HG02943 (cell line): ENCODE results near the gene FBLN2.

Experiments
- ATAC-seq: cut with Tn5 transposase; IDR thresholded peaks from one replicate; pipeline ENCODE4 v1.9.1; 2021; ENCODE audit warnings: mild to moderate bottlenecking, low read depth, moderate library complexity; ENCODE audit not compliant: unreplicated experiment

FBLN2 gene

DNA sequence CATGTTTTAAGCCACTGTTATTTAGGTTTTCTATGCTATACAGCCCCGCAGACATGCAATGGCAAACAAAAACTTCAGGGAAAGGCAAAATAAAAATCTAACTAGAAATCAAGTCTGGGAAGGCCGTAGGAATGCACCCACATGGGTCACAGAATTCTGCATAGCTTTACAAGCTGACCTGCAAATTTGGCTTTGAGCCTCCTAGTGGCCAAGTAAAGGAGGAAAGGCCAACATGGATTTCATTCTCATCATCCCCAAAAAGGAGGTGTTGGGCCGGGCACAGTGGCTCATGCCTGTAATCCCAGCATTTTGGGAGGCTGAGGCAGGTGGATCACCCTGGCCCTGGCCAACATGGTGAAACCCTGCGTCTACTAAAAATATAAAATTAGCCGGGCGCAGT, 124.3 kb downstream of the FBLN2 start:
- ATAC-seq: no peak

DNA sequence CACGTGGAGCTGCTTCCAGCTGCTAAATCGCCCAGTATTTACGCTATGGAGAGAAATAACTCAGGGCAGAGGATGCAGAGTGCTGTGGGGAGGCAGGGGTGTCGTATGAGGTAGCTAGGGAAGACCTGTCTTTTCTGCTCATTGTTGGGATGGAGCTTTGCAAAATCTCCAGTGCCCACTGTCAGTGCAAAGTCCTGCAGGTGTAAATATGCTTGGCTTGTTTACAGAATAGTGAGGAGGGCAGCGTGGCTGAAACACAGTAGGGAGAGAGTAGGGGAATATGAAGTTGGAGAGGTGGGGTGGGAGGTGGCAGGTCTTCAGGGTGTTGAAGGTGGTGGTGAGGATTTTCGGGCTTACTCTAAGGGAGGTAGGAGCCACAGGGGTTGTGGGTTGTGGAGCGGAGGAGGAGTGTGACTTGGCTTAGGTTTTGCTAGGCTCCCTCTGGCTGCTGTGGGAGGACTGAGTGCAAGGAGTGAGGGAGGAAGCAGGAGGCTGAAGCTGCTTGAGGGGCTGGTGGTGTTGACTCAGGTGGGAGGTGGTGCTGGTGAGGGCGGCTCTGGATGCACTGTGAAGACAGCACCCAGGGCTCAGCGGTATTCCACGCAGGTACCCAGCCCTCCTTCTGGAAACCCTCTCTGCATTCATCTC, 125.7 kb downstream of the FBLN2 start:
- ATAC-seq: no peak

DNA sequence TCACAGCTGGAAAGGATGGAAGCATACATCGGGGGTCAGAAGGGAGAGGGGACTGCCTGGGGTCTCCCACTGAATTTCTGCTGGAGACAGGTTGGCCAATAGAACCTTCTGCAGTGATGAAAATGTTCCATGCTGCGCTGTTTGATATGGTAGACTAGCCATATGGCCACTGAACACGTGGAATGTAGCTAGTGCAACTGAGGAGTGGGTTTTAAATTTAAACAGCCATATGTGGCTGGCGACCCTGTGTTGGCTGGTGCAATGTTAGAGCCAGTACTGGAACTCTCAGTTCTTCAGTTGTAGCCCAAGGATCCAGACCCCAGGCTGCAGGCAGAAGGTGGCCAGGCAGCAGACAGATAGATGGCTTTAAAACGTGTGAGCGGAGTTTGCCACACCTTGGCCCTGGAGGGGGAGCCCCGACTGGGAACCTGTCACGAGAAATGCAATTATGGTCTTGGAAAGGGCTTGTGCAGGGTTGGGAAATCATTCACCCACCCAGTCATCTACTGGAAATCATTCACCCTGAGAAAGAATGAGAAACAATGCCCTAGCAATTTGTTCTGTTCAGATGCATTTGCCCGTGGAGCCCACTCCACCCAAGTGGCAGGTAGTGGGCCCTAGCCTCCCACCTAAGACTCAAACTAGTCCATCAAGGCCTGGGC, 127.6 kb downstream of the FBLN2 start:
- no peak for ATAC-seq

DNA sequence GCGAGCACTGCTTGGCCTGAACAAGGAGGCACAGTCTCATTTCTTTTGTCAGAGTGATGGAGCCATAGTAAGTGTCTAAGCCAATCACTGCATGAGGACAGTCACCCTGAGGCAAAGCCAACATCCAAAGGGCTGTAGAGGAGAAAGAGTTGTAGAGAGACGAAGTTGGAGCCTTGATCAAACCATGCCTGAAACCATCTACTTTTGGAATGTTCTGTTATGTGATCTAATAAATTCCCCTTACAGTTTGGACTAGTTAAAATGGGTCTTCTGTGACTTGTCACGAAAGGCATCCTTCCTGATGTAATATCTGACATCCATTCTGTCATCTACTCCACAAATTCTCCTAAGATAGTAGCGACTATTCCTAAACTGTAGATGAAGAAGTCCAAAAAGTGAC, 128.3 kb downstream of the FBLN2 start:
- ATAC-seq: no peak

DNA sequence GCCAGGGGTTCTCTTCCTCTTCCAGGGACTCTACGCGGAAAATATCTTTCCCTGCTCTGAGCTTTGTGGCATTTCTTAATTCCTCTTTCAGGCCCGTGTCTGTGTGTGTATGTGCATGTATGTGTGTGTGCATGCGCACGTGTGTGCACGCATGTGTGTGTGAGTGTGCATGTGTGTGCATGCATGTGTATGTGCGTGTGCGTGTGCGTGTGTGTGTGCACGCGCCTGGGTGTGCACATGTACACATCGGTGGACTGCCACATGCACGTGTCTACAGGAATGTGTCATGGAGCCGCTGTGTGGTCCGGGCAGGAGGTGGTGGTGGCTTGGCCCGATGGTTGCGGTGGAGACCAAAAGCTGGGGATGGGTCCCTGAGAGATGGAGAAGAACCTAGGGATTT, 133.0 kb downstream of the FBLN2 start:
- ATAC-seq: no peak

DNA sequence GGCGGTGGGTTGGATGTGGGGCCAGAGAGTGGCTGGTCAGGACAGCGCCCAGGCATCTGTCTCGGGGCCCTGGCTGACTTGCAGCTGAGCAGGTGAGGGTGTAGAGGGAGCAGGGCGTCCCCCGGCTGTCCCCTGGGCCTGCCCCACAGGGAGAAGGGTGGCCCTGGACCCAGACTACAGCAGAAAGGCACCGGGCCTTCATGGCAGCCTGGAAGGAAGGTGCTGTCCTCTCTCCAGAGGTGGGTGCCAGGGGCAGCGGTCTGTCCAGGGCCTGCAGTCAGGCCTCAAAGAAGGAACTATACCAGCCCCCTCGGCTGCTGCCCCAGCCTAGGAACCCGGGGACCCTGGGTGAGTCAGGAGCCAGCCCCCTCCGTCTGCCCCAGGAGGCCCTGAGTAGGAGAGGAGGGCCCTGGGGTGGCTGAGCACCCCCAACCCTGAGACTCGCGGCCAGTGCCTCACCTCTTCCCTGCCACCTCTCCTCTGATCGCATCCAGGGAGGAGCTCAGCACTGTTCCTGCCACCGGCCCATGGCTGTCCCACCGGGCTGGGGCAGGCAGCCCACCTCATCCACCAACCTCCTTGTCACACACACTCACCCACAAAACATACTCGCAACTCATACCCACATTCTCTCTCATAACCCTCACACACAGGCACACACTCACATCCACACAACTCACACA, 133.5 kb downstream of the FBLN2 start:
- no peak for ATAC-seq

DNA sequence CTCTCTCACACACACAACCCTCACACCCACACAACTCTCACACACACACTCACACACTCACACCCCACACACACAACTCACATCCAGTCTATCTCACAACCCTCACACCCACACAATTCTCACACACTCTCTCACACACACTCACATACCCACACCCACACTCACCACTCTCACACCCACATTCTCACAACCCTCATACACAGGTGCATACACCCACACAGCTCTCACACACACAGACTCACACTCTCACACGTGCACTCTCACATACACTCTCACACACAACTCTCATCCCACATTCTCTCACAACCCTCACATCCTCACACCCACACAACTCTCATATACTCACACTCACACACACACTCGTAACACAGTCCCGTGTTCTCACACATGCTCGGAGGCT, 134.4 kb downstream of the FBLN2 start:
- no peak for ATAC-seq

DNA sequence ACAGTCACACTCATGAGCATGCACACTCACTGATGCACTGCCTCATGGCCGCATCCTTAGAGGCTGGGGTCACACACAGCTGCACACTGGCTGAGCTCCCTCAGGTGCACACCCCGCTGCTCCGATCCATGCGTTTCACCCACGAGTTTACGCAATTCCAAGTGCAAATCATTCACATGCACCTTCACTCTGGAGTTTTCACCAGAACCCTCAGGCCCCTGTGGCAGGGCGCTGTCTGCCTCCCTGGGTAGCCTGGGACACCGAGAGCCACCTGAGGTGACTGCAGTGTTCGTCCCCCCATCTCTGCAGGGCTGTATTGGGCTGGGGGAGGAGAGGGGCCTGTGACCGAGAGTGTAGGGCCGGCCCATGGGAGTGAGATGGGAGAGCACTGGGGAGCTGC, 134.8 kb downstream of the FBLN2 start:
- ATAC-seq: no peak

DNA sequence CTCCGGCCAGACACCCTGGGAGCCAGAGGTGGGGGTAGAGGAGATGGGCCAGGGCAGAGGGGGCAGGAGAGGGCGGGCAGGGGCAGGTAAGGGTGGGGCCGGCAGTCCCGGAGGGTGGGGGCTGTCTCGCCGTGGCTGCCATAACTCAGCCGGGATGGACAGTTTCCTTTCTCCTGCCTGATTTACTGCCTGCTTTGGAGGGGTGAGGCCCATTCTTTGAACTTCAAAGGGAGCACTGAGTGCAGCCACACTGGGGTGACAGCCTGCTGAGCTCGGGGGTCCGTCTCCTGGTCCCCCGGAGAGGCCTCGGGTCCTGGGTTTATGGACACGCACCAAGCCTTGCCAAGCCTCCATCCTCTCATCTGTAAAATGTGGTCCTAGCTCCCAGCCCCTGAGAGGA, 135.4 kb downstream of the FBLN2 start:
- ATAC-seq: no peak

DNA sequence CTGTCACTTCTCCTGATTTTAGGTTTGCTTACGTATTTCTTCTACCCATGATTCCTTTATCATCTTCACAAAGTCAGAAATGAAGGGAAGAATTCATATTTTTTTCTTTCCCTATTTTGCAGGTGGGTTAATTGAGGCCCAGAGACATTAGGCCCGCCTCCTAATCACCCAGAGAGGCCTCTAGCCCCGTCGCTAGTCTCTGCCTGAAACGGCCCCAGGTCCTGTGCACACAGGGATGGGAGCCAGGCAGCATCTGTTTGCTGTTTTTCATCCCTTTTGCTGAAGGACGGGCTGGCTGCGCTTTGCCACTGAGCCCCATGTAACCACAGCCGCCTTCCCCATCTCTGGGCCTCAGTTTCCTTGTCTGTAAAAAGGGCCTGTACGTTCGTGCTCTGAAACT, 135.9 kb downstream of the FBLN2 start:
- no peak for ATAC-seq

DNA sequence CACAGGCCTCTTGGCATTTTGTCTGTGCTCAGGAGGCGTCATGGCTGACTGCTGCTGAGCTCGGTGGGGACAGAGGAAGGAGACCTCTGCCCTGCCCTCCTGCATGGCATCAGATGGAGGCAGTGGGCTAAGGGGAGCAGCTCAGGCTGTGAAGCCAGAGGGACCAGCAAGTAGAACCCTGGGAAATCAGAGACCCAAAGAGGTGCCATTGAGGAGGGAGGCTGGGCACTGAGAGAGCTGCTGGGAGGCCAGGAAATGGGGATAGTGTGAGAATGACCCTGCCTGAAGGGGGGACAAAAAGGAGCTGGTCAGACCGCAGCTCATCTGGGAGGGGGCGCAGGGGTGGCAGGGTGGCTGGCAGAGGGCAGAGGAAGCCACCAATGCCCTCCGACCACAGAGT, 136.8 kb downstream of the FBLN2 start:
- no peak for ATAC-seq

DNA sequence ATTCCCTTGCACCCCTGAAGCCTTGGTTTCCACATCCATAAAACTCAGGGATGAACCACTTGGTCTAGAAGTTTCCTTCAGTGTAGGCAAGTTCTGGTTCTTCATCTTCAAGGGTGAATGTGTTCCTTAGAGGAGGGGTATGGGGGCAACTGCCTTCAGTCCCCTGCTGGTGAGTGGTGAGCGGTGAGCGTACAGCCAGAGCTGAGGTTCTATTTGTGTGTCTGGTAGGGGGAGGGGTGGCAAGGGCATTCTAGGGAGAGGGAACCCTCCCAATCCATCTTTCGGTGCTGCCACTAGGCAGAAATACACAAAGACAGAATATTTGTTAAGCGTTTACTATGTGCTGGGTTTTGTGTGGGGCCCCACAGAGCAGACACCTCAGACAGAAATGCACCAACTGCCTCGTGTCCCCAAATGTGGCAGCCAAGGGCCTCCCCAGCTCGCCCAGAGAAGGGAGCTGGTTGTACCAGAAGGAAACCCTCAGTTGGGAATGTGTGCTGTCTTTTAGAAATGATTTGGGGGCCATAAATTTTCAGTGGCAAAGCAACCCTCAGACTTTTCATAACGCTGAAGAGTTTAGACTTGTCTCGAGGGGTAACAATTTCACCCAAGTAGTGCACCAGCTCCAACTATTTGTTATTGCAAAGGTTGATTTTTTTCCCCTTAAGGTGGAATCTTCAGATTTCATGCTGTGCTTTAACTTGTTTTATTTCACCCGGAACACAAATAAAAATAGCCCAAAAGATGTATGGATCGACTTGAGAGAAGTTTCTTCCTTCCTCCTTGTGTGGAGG, 137.6 kb downstream of the FBLN2 start:
- no peak for ATAC-seq

DNA sequence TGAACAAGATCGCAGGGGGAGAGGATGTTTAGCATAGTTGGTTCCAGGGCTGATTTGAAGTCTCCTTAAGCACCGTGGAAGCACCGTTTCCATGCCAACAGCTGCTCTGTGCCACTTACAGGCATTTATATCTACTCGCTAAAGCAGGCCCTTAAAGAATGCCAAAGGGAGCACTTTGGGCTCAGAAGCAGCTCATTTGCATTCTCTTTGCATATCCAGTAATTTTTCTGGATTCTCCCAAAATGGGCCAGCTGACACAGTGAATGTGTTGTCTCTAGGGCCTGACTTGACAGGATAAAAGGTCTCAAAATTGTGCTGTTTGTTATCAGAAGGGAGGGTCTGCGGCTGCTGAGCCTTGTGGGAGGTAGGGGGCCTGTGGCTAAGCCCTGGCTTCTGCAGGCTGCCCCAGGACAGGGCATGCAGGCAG, 138.6 kb downstream of the FBLN2 start:
- no peak for ATAC-seq
